ENCODE measurements around the gene TELO2.
A peak's percentile ranks its signal among the peaks of the same experiment; 100 is the strongest.

Gene TELO2

GRCh38 chr16:1485847-1486496 is 7.2 kb upstream of the TELO2 start:
- no peaks in the 10 kb centered on the region for H3K9me3 Mint-ChIP-seq
- H3K4me3 Mint-ChIP-seq, result no peak overlapping the region
- H3K36me3 Mint-ChIP-seq, result no peaks in the 10 kb centered on the region
- H3K27ac Mint-ChIP-seq, result no peak overlapping the region
- no peaks in the 10 kb centered on the region for H3K4me1 Mint-ChIP-seq
- no peaks in the 10 kb centered on the region for H3K27me3 Mint-ChIP-seq

- Mint-ChIP-seq H3K36me3 (no peaks in the 10 kb centered on the region), H3K4me1 (no peaks in the 10 kb centered on the region), H3K27me3 (no peaks in the 10 kb centered on the region), H3K4me3 (no peak overlapping the region), H3K27ac (no peak overlapping the region), H3K9me3 (no peaks in the 10 kb centered on the region)
Observed at GRCh38 chr16:1486551-1487390, 6.4 kb upstream of the TELO2 start.

GRCh38 chr16:1487395-1488053 is 5.6 kb upstream of the TELO2 start:
- Mint-ChIP-seq H3K27me3 (no peaks in the 10 kb centered on the region), H3K9me3 (no peaks in the 10 kb centered on the region), H3K27ac (no peak overlapping the region), H3K36me3 (no peaks in the 10 kb centered on the region), H3K4me3 (no peak overlapping the region), H3K4me1 (peaks cover 5% of the 10 kb centered on the region)

GRCh38 chr16:1488054-1488601 is 5.0 kb upstream of the TELO2 start:
- H3K9me3 Mint-ChIP-seq, result no peaks in the 10 kb centered on the region
- no peak overlapping the region for H3K4me3 Mint-ChIP-seq
- peaks cover 10% of the 10 kb centered on the region for H3K4me1 Mint-ChIP-seq
- H3K27ac Mint-ChIP-seq, result no peak overlapping the region
- H3K36me3 Mint-ChIP-seq, result no peaks in the 10 kb centered on the region
- no peaks in the 10 kb centered on the region for H3K27me3 Mint-ChIP-seq

GRCh38 chr16:1488619-1489018 is 4.5 kb upstream of the TELO2 start, which contains the start of gene PTX4:
Gene PTX4, minus strand, starts transcription at chr16:1488944. Its CDS starts 35 bp downstream, at chr16:1488909.
- Mint-ChIP-seq H3K27me3 (no peaks in the 10 kb centered on the region), H3K4me1 (peaks cover 10% of the 10 kb centered on the region), H3K36me3 (no peaks in the 10 kb centered on the region)

GRCh38 chr16:1489077-1489476 is 4.1 kb upstream of the TELO2 start:
- H3K36me3 Mint-ChIP-seq, result no peaks in the 10 kb centered on the region
- no peak overlapping the region for H3K27ac Mint-ChIP-seq
- H3K4me3 Mint-ChIP-seq, result no peak overlapping the region
- H3K27me3 Mint-ChIP-seq, result no peaks in the 10 kb centered on the region
- H3K9me3 Mint-ChIP-seq, result no peaks in the 10 kb centered on the region
- peaks cover 10% of the 10 kb centered on the region for H3K4me1 Mint-ChIP-seq

More at GRCh38 chr16:1488619-1489018, 4.5 kb upstream of the TELO2 start, which contains the start of gene PTX4:
- H3K9me3 Mint-ChIP-seq, result no peaks in the 10 kb centered on the region
- no peak within 1 kb of the TSS for H3K27ac Mint-ChIP-seq
- no peak within 1 kb of the TSS for H3K4me3 Mint-ChIP-seq

- Mint-ChIP-seq H3K4me1 (peaks cover 10% of the 10 kb centered on the region), H3K36me3 (no peaks in the 10 kb centered on the region), H3K9me3 (no peaks in the 10 kb centered on the region), H3K27ac (no peak overlapping the region), H3K4me3 (no peak overlapping the region), H3K27me3 (no peaks in the 10 kb centered on the region)
Observed at GRCh38 chr16:1491327-1491726, 1.8 kb upstream of the TELO2 start.

- no peaks in the 10 kb centered on the region for H3K9me3 Mint-ChIP-seq
- peaks cover 10% of the 10 kb centered on the region for H3K4me1 Mint-ChIP-seq
- peak overlapping the region; percentile 100 for H3K27ac Mint-ChIP-seq
- H3K4me3 Mint-ChIP-seq, result peak overlapping the region; percentile 97
- no peaks in the 10 kb centered on the region for H3K27me3 Mint-ChIP-seq
- peaks cover 4% of the 10 kb centered on the region for H3K36me3 Mint-ChIP-seq
Observed at GRCh38 chr16:1492082-1492922, 858 bp upstream of the TELO2 start.

- Mint-ChIP-seq H3K36me3 (peaks cover 6% of the 10 kb centered on the region), H3K4me1 (peaks cover 10% of the 10 kb centered on the region), H3K27ac (peak overlapping the region; percentile 84)
Observed at GRCh38 chr16:1493746-1494094, 560 bp downstream of the TELO2 start.

GRCh38 chr16:1494129-1494640 is 1.0 kb downstream of the TELO2 start:
- H3K4me1 Mint-ChIP-seq, result peaks cover 10% of the 10 kb centered on the region
- H3K36me3 Mint-ChIP-seq, result peaks cover 7% of the 10 kb centered on the region
- H3K4me3 Mint-ChIP-seq, result peak overlapping the region; percentile 97
- H3K27me3 Mint-ChIP-seq, result no peaks in the 10 kb centered on the region
- H3K27ac Mint-ChIP-seq, result no peak overlapping the region
- no peaks in the 10 kb centered on the region for H3K9me3 Mint-ChIP-seq

More at GRCh38 chr16:1493746-1494094, 560 bp downstream of the TELO2 start:
- H3K9me3 Mint-ChIP-seq, result no peaks in the 10 kb centered on the region
- H3K27me3 Mint-ChIP-seq, result no peaks in the 10 kb centered on the region
- H3K4me3 Mint-ChIP-seq, result peak overlapping the region; percentile 97

- peak overlapping the region; percentile 97 for H3K4me3 Mint-ChIP-seq
- no peaks in the 10 kb centered on the region for H3K9me3 Mint-ChIP-seq
- H3K27me3 Mint-ChIP-seq, result no peaks in the 10 kb centered on the region
- H3K4me1 Mint-ChIP-seq, result peaks cover 10% of the 10 kb centered on the region
- H3K27ac Mint-ChIP-seq, result no peak overlapping the region
- H3K36me3 Mint-ChIP-seq, result peaks cover 7% of the 10 kb centered on the region
Observed at GRCh38 chr16:1494711-1495110, 1.6 kb downstream of the TELO2 start.

GRCh38 chr16:1495211-1495888 is 2.2 kb downstream of the TELO2 start:
- H3K27ac Mint-ChIP-seq, result no peak overlapping the region
- peaks cover 7% of the 10 kb centered on the region for H3K36me3 Mint-ChIP-seq
- H3K4me3 Mint-ChIP-seq, result peak overlapping the region; percentile 39
- H3K27me3 Mint-ChIP-seq, result no peaks in the 10 kb centered on the region
- H3K9me3 Mint-ChIP-seq, result no peaks in the 10 kb centered on the region
- peaks cover 10% of the 10 kb centered on the region for H3K4me1 Mint-ChIP-seq

- Mint-ChIP-seq H3K4me3 (no peak overlapping the region), H3K9me3 (no peaks in the 10 kb centered on the region), H3K27ac (peak overlapping the region; percentile 55), H3K36me3 (peaks cover 7% of the 10 kb centered on the region), H3K27me3 (no peaks in the 10 kb centered on the region), H3K4me1 (peaks cover 10% of the 10 kb centered on the region)
Observed at GRCh38 chr16:1495889-1496262, 2.7 kb downstream of the TELO2 start.

- Mint-ChIP-seq H3K4me1 (peaks cover 10% of the 10 kb centered on the region), H3K27ac (no peak overlapping the region), H3K36me3 (peaks cover 7% of the 10 kb centered on the region), H3K27me3 (no peaks in the 10 kb centered on the region), H3K9me3 (no peaks in the 10 kb centered on the region), H3K4me3 (no peak overlapping the region)
Observed at GRCh38 chr16:1496464-1496863, 3.3 kb downstream of the TELO2 start.

Measured in activated naive CD4-positive, alpha-beta T cell treated with anti-CD3 and anti-CD28 coated beads, Interleukin-2, amount 50 U/mL, for 24 hours (primary cell).